GM23338 (cell line): Measurements from ENCODE around the gene NT5DC3. TPM values are rescaled to one million over a fixed set of nuclear protein-coding genes. Genes with fewer than 3 reads are reported as not detected.

Experiments used
- ATAC-seq: fragments of 200-7000 bp; cut with Tn5 transposase; 3 replicates; pipeline ENCODE4 v1.9.1; 2020
- DNase-seq: peaks from one replicate; pipeline ENCODE4 v3.0.0-alpha.2; 2015; ENCODE audit warnings: low spot score
- H2AFZ ChIP-seq: fragments of 200-600 bp; sonication (generic); 2 replicates; pipeline ENCODE4 v1.8.0; 2016; ENCODE audit warnings: antibody characterized with exemption, mild to moderate bottlenecking, moderate library complexity
- H3F3A ChIP-seq: fragments of 200-600 bp; sonication (generic); replicated peaks from 2 replicates; pipeline ENCODE4 v1.8.0; 2017; ENCODE audit warnings: antibody characterized with exemption, mixed run types, low read depth
- H3K27ac ChIP-seq: fragments of 200-600 bp; sonication (generic); 2 replicates; pipeline ENCODE4 v1.6.1; 2016; ENCODE audit warnings: low read depth
- H3K27me3 ChIP-seq: fragments of 200-600 bp; sonication (generic); 2 replicates; pipeline ENCODE4 v1.8.0; 2016; ENCODE audit warnings: mild to moderate bottlenecking, mixed run types, moderate library complexity; ENCODE audit not compliant: insufficient read depth
- H3K36me3 ChIP-seq: fragments of 200-600 bp; sonication (generic); 2 replicates; pipeline ENCODE4 v1.8.0; 2016; ENCODE audit warnings: mild to moderate bottlenecking; ENCODE audit not compliant: insufficient read depth
- H3K4me1 ChIP-seq: fragments of 200-600 bp; sonication (generic); 2 replicates; pipeline ENCODE4 v1.8.0; 2016; ENCODE audit warnings: mild to moderate bottlenecking, moderate library complexity; ENCODE audit not compliant: insufficient read depth
- H3K4me2 ChIP-seq: fragments of 200-600 bp; sonication (generic); 2 replicates; pipeline ENCODE4 v1.7.1; 2017; ENCODE audit warnings: mixed run types
- H3K4me3 ChIP-seq: fragments of 200-600 bp; sonication (generic); 2 replicates; pipeline ENCODE4 v1.6.1; 2016; ENCODE audit warnings: mixed run types
- H3K79me2 ChIP-seq: fragments of 200-600 bp; sonication (generic); replicated peaks from 2 replicates; pipeline ENCODE4 v1.8.0; 2017; ENCODE audit warnings: mild to moderate bottlenecking; ENCODE audit not compliant: insufficient read depth
- H3K9me2 ChIP-seq: fragments of 200-600 bp; sonication (generic); 2 replicates; pipeline ENCODE4 v1.8.0; 2017; ENCODE audit not compliant: insufficient read depth
- H4K20me1 ChIP-seq: fragments of 200-600 bp; sonication (generic); replicated peaks from 2 replicates; pipeline ENCODE4 v1.8.0; 2017; ENCODE audit warnings: mild to moderate bottlenecking; ENCODE audit not compliant: insufficient read depth
- H3K27ac Mint-ChIP-seq: 2 replicates; pipeline ENCODE4 v1.8.0; 2020; ENCODE audit warnings: inconsistent platforms, mild to moderate bottlenecking, moderate library complexity, mixed read lengths
- H3K27me3 Mint-ChIP-seq: 3 replicates; pipeline ENCODE4 v1.8.0; 2022; ENCODE audit warnings: low read depth, mild to moderate bottlenecking, moderate library complexity, mixed read lengths, inconsistent platforms; ENCODE audit not compliant: insufficient read depth, poor library complexity
- H3K36me3 Mint-ChIP-seq: 3 replicates; pipeline ENCODE4 v1.8.0; 2021; ENCODE audit warnings: low read depth, mild to moderate bottlenecking, inconsistent platforms, moderate library complexity, mixed read lengths
- H3K4me1 Mint-ChIP-seq: 3 replicates; pipeline ENCODE4 v1.8.0; 2020; ENCODE audit warnings: mild to moderate bottlenecking, inconsistent platforms, mixed read lengths
- H3K4me3 Mint-ChIP-seq: 3 replicates; pipeline ENCODE4 v1.8.0; 2021; ENCODE audit warnings: moderate library complexity, mild to moderate bottlenecking, inconsistent platforms, mixed read lengths
- H3K9me3 Mint-ChIP-seq: 3 replicates; pipeline ENCODE4 v1.8.0; 2020; ENCODE audit warnings: moderate library complexity, mild to moderate bottlenecking, inconsistent platforms, mixed read lengths
- CREB1 ChIP-seq: fragments of 250-450 bp; sonication (Bioruptor Pico); IDR thresholded peaks from 2 replicates; pipeline ENCODE4 v1.5.0; 2020; ENCODE audit warnings: low read depth, mild to moderate bottlenecking, moderate library complexity
- EZH2 ChIP-seq: fragments of 200-600 bp; sonication (generic); IDR thresholded peaks from one replicate; pipeline ENCODE4 v1.8.0; 2017; ENCODE audit warnings: antibody characterized with exemption, mild to moderate bottlenecking, low read depth; ENCODE audit not compliant: unreplicated experiment
- EZH2phosphoT487 ChIP-seq: fragments of 200-600 bp; sonication (generic); IDR thresholded peaks from one replicate; pipeline ENCODE4 v1.8.1; 2018; ENCODE audit warnings: antibody characterized with exemption; ENCODE audit not compliant: unreplicated experiment
- JUNB ChIP-seq: IDR thresholded peaks from one replicate; pipeline ENCODE4 v1.6.1; 2016; ENCODE audit warnings: antibody characterized with exemption; ENCODE audit not compliant: unreplicated experiment
- POLR2AphosphoS5 ChIP-seq: IDR thresholded peaks from 2 replicates; pipeline ENCODE4 v1.6.1; 2016; ENCODE audit warnings: antibody characterized with exemption, low read depth
- REST ChIP-seq: IDR thresholded peaks from one replicate; pipeline ENCODE4 v1.6.1; 2018; ENCODE audit warnings: antibody characterized with exemption; ENCODE audit not compliant: unreplicated experiment
- STAT1 ChIP-seq: IDR thresholded peaks from one replicate; pipeline ENCODE4 v1.6.1; 2016; ENCODE audit warnings: antibody characterized with exemption; ENCODE audit not compliant: unreplicated experiment
- ZNF331 ChIP-seq: fragments of 250-450 bp; sonication (Bioruptor Pico); IDR thresholded peaks from 2 replicates; pipeline ENCODE4 v1.5.0; 2020; ENCODE audit warnings: low read depth, mild to moderate bottlenecking, moderate library complexity
- ZNF462 ChIP-seq: fragments of 250-450 bp; sonication (Bioruptor Pico); IDR thresholded peaks from 2 replicates; pipeline ENCODE4 v1.5.0; 2020; ENCODE audit warnings: mild to moderate bottlenecking, moderate library complexity
- long read RNA-seq: library from polyadenylated mRNA; unstranded; transcript quantifications from one replicate; pipeline ENCODE4 v2.0.0, GENCODE V29; 2020; ENCODE audit not compliant: unreplicated experiment
- polyA plus RNA-seq: library from polyadenylated mRNA; unstranded; fragments of >200 nt; fragmentation: Nextera tagmentation; extraction: Ambion mirVana; gene quantifications from 2 replicates; pipeline ENCODE4 v1.2.1, GENCODE V29; 2016
- total RNA-seq: library from RNA; depleted of rRNA; stranded (reverse); fragments of >200 nt; shearing (Covaris generic); gene quantifications from 2 replicates; pipeline ENCODE4 v1.2.3, GENCODE V29; 2014; rRNA removed

Gene NT5DC3
- total RNA-seq (10.2 and 12.5 TPM in 2 replicates), polyA plus RNA-seq (2.2 and 2.5 TPM in 2 replicates)
- long read RNA-seq = 0 reads

- Histone ChIP-seq H3K4me1 (peaks cover 17% of the 10 kb centered on the region), H3K79me2 (peaks cover 44% of the 10 kb centered on the region), H3F3A (no peaks in the 10 kb centered on the region), H3K27ac (no peak within 1 kb of the TSS), H3K27me3 (peaks cover 12% of the 10 kb centered on the region), H2AFZ (peak within 1 kb of the TSS; percentile 100), H3K4me2 (peak within 1 kb of the TSS; percentile 94), H4K20me1 (0 out of 2 replicates have a peak, but pooled peaks cover 6% of the 10 kb centered on the region), H3K9me2 (no peaks in the 10 kb centered on the region), H3K4me3 (peak within 1 kb of the TSS; percentile 94), H3K36me3 (no peaks in the 10 kb centered on the region)
- ATAC-seq = peak; percentile 78
- peaks cover 6% of the 10 kb centered on the region; the same call in 1 of the 3 replicates for H3K36me3 Mint-ChIP-seq
- H3K4me3 Mint-ChIP-seq = peak within 1 kb of the TSS; percentile 95
- peak; percentile 98 for TF ChIP-seq POLR2AphosphoS5
- no peak for TF ChIP-seq ZNF331 (CRISPR knock-in tag)
- peak; percentile 4 for TF ChIP-seq REST
- TF ChIP-seq CREB1 = peak; percentile 74
- no peak for TF ChIP-seq EZH2
- no peaks in the 10 kb centered on the region for H3K9me3 Mint-ChIP-seq
- H3K27me3 Mint-ChIP-seq = peaks cover 11% of the 10 kb centered on the region
- peak within 1 kb of the TSS; percentile 88; the same call in 1 of the 2 replicates for H3K27ac Mint-ChIP-seq
- peaks cover 16% of the 10 kb centered on the region for H3K4me1 Mint-ChIP-seq
- DNase-seq = peak; percentile 89
These were observed at the start of gene NT5DC3 for GRCh38 chr12:103840876-103841689. Gene NT5DC3, minus strand, starts transcription at chr12:103841234. Its CDS starts 78 bp downstream, at chr12:103841156.

- Histone ChIP-seq H2AFZ (no peak overlapping the region), H3K27me3 (no peaks in the 10 kb centered on the region), H3K4me1 (no peaks in the 10 kb centered on the region), H3K27ac (no peak overlapping the region), H3K4me2 (no peak overlapping the region), H3K4me3 (no peak overlapping the region), H3K9me2 (0 out of 2 replicates have a peak, but pooled peaks cover 2% of the 10 kb centered on the region), H3F3A (no peaks in the 10 kb centered on the region), H4K20me1 (no peaks in the 10 kb centered on the region), H3K36me3 (no peaks in the 10 kb centered on the region), H3K79me2 (no peaks in the 10 kb centered on the region)
- H3K4me1 Mint-ChIP-seq = peaks cover 2% of the 10 kb centered on the region; the same call in 1 of the 3 replicates
- H3K9me3 Mint-ChIP-seq = 0 out of 3 replicates have a peak, but pooled peaks cover 2% of the 10 kb centered on the region
- no peak overlapping the region for H3K27ac Mint-ChIP-seq
- no peak for ATAC-seq
- H3K36me3 Mint-ChIP-seq = no peaks in the 10 kb centered on the region
- H3K4me3 Mint-ChIP-seq = no peak overlapping the region
- peaks cover 3% of the 10 kb centered on the region for H3K27me3 Mint-ChIP-seq
- peak; percentile 9 for DNase-seq
- TF ChIP-seq EZH2 = no peak
- no peak for TF ChIP-seq ZNF462 (CRISPR knock-in tag)
- TF ChIP-seq POLR2AphosphoS5 = no peak
- no peak for TF ChIP-seq JUNB
- TF ChIP-seq STAT1 = no peak
- no peak for TF ChIP-seq EZH2phosphoT487
- TF ChIP-seq ZNF331 (CRISPR knock-in tag) = no peak
These were observed 46.7 kb upstream of the NT5DC3 start for GRCh38 chr12:103887738-103888137.
